PFSK-1 (cell line): Measurements from ENCODE around the gene MYDGF.

ENCODE experiments used
- FOXP2 ChIP-seq: optimal IDR thresholded peaks from 2 replicates; pipeline ENCODE3; 2011; ENCODE audit warnings: borderline replicate concordance, control low read depth, inconsistent platforms; ENCODE audit not compliant: insufficient read depth; ENCODE audit errors: extremely low read length, extremely low read depth
- POLR2AphosphoS5 ChIP-seq: IDR thresholded peaks from 2 replicates; pipeline ENCODE4 v1.6.1; 2012; ENCODE audit warnings: low read depth, mild to moderate bottlenecking, control low read depth, low read length, moderate library complexity
- REST ChIP-seq, 2 experiments: IDR thresholded peaks; 2 replicates each; pipeline versions ENCODE4 v1.6.1 to v1.8.0; 2011 to 2012; ENCODE audit warnings: low read depth in 2 of 2, low read length in 2 of 2, control low read depth in 1 of 2, inconsistent platforms in 1 of 2, mild to moderate bottlenecking in 1 of 2, moderate library complexity in 1 of 2; ENCODE audit not compliant: insufficient read depth in 1 of 2
- SIN3A ChIP-seq: IDR thresholded peaks from 2 replicates; pipeline ENCODE4 v1.6.1; 2012; ENCODE audit warnings: mild to moderate bottlenecking, low read length, moderate library complexity, borderline replicate concordance; ENCODE audit not compliant: insufficient read depth
- TAF1 ChIP-seq: IDR thresholded peaks from 2 replicates; pipeline ENCODE4 v1.6.1; 2012; ENCODE audit warnings: low read length, control low read depth, borderline replicate concordance; ENCODE audit not compliant: insufficient read depth

GRCh38 chr19:4715529-4716221 lies 45.5 kb upstream of the MYDGF start:
- no peak for TF ChIP-seq TAF1
- no peak for TF ChIP-seq SIN3A
- TF ChIP-seq POLR2AphosphoS5: no peak
- no peak for TF ChIP-seq REST (IDR thresholded peaks at IDR 0.05; ENCODE audit: insufficient read depth in 1 of 2, low read depth in 2 of 2, low read length in 2 of 2)
- TF ChIP-seq FOXP2: no peak
